G401 (cell line): ENCODE results near the gene UQCRC1. TPM values are rescaled to one million over a fixed set of nuclear protein-coding genes. Genes with fewer than 3 reads are reported as not detected.

Experiments used
- DNase-seq: peaks from one replicate; pipeline ENCODE4 v3.0.0-alpha.2; 2015; ENCODE audit warnings: low spot score
- in situ Hi-C: cut with HindIII; loops from 2 replicates; pipeline ENCODE4 v1.10.0; 2016; ENCODE audit warnings: low sequenced_read_pairs, mixed read lengths
- total RNA-seq: library from RNA; depleted of rRNA; stranded (reverse); fragments of >200 nt; shearing (Covaris generic); gene quantifications from 2 replicates; pipeline ENCODE4 v1.2.3, GENCODE V29; 2014

Gene UQCRC1
- total RNA-seq, 1 experiment from 2014 or later: 540 TPM

DNA sequence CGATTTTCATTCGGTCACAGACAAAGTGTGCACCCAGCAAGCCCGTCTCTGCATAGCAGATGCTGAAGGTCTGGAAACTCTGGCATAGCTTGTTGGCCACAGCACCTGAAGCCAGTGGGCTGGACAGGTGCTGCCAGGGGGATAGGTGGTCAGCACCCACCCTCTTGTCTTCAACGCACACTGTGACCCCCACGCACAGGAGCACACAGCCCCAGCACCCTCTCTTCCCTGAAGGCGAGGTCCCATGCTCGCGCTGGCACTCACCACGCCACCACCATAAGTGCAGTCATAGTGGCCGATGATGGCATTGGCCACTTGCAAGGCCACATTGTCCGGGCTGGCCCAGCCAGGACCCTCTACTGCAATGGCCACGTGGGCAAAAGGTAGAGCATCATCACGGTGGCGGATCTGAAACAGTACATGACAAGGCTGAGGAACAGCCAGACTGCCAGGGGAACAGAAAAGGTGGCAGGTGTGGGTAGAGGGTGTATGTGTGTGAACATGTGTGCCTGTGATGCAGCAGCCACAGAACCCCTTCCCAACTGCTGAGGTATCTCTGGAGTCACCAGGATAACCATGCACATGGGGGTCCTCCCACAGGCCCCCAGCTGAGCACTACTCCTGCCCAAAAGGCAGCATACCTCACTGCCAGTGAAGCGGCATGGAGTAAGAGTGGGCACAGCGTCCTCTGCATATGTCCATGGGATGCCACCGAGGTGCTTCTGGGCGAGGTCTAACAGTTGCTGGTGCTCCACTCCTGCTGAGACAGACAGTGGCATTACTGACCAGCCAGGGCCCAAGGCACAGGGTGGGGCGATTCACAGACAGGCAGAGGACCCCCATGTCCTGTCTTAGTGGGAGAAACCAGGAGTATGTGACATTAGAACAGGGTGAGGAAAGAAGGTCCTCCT lies 8.5 kb downstream of the UQCRC1 start:
- in situ Hi-C loops: no loop called here
- no peak for DNase-seq

DNA sequence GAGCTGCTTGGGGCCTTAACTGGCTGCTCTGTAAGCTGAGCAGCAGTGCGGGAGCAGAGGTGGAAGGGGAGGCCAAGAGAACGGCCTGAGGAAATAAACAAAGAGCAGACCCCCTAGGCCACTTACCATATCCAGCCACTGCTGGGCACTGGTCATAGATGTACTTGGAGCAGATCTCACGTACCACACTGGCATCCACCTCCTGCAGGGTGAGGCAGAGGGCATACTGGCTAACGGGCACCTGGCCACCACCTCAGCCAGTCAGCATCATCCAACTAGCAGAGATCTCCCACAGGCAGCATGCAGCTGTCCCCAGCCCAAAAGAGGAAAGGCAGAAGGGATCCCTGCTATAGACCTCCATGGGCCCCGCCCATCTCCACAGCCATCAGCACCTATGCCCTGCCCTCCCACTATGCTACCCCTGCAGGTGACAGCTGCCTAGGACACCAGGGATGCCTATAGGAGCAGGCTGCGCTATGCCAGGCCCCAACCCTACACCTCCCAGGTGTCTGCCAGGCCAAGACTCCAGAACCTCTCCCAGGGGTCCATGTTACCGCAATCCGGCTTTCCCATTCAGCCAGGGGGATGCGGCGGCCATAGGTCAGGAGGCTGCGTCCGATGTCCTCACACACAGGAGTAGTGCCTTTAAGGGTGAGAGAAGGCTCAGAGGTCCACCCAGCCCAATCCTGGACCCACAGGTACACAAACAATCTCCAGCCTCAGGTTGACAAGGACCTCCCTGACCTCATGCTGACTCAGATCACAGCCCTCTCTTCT lies 9.7 kb downstream of the UQCRC1 start:
- in situ Hi-C loops: no loop called here
- DNase-seq: no peak

DNA sequence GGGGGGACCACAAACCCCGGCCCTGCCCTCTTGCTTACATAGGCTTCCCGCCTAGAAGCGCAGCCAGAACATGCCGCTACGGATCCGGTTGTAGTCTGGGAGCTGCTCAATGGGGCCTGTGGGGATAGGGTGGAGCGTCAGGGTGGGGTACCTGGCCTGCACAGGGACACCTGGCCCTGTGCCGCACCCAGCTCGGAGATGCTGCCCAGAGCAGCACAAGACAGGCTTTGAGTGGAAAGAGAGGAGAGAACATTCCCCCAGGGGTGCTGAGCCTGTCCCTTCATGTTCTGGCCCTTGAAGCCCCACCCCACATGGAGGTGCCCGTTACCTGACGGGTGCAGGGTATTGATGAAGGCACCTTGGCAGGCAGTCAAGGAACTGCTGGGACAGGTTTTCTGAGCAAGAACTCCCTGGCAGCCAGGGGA lies 10.4 kb downstream of the UQCRC1 start:
- in situ Hi-C loops: no loop called here
- no peak for DNase-seq

DNA sequence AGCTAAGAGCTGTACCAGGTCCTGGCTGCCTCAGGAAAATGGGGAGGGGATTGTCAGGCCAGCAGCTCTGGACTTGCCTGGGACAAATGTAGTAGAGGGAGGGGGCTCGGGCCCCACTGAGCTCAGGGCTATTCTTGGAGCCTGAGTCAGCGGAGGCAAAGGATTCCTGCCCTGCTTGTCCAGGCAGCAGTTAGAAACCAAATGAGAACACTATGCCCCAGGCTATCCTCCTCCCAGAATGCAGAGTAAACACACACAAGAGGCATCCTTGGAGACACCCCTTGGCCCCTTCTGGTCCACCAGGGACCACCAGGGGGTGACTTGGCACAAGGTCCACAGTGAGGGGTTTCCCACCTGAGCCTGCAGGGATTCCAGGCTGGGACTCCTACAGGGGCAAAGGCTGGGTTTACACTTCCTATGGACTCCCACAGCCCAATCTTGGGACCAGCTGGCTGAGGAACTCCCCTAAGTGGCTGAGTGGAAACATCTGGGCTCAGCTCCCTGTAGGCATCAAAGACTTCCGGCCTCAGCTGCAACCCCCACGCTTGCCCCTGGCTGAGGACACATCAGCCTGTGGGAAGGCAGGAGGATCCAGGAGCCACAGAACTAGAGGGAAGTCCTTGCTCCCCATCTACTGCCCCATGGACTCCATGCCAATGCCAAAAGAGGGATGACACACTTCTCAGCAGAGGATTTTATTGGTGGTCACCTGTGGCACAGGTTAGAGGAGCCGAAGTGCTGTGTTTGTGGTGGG lies 10.9 kb downstream of the UQCRC1 start:
- no peak for DNase-seq
- in situ Hi-C loops: no loop called here

DNA sequence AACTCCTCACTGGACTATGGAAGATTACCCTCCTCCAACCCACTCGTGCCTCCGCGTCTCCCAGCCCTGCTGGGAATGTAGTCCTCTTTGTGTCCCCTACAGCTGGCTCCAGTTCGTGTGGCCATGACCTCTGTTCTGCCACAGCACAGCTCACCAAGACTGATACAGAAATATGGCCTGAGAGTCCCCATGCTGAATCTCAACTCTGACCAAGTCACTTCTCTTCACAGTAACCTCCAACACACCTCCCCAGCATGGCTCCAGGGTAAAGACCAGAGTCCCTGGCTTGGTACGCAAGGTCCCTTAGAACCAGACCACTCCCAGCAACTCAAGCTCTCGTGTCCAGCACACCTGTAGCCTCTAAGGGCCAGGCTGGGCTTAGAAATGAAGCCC lies 12.0 kb downstream of the UQCRC1 start:
- in situ Hi-C loops: no loop called here
- no peak for DNase-seq

DNA sequence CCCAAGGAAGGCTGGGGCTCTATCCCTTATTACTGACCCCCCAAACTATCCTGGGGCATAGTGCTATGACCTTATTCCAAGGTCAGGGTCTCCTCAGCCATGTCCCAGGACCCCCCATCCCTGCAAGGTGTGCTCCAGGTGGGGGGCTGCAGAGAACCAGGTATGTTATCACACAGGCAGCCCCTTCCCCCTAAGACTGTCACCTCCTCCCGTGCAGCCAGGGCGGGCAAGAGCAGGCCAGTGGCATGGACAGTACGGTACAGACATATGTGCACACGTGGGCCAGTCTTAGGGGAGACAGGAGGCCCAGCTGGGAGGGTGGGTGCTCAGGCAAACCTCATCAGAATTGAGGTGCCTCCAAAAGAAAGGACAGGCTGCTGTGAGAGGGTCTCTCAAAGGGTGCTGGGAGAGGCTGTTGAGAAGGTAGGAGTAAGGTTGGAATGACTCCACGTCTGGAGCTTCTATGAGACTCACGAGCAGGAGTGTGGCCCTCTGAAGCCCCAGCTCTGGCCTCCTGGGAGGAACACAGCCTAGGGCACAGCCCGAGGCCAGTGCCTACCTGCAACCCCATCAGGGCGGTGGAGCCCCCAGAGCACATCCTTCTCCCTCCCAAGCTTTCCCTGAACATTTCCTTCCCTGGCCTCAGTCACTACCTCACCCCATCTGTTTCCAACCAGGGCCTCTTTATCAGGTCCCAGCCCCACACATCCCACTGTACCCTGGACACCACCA lies 12.6 kb downstream of the UQCRC1 start:
- in situ Hi-C loops: no loop called here
- no peak for DNase-seq

DNA sequence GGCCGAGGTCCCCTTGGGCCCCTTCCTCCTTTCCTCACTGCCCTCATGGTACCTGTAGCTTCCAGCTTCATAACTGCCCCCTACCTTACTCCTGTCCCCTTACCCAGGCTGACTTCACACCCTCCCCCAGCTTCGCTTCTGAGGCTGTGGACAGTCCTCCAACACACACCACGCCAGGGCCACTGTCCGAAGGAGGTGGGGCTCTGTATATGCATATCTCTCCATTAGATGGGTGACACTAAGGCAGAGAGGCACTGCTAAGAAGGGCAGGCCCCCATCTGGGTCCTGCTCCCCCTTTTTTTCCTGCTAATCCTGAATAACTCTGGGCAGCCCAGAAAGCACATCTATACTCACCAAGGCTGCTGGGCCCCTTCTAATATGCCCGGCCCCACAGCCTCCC lies 13.3 kb downstream of the UQCRC1 start:
- in situ Hi-C loops: no loop called here
- no peak for DNase-seq

DNA sequence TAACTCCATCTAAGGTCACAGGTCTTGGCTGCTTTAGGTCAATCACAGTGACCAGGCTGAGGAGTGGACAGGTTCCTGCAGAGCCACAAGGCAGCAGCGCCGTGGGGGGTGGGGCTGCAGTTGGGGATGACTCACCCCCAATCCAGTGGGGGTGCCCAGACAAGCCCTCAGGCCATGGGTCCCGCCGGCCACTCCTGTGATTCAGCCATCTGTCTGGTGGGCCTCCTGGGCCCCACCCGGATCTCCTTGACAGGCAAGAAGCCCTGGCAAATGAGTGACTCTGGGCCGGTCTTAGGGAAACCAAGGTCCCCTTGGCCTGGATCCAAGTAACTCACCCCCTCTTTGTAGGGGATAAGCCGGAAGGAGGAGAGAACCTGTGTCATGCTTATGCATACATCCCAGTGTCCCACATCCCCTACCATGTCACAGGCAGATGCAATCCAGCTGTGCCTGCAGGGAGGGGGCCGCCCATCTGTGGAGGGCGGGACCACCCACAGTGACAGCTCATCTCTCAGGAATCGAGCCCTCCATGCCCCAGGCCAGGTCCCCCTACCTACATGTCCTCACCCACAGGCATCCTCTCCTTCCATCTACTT lies 13.8 kb downstream of the UQCRC1 start:
- DNase-seq: no peak
- in situ Hi-C loops: no loop called here

DNA sequence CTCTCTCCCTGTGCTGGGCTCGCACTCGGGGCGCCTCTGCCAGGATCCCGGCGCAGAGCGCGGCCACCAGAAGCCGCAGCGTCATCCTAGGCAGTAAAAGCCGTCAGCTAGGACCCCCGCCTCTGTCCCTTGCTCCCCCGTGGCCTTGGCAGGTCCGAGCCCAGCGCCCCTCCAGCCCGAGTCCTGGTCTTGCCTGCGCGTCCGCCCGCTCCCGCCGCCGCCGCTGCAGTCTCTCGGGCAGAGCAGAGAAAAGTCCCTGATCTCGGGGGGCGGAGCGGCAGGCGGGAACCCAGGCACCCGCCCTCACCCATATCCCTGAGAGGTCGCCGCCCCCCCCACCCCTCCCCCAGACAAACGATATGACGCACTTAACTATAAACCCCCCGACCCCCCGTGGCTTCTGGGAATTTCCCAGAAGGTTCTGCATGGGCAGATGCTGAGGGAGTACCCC lies 14.3 kb downstream of the UQCRC1 start, which contains the start of gene COL7A1:
Gene COL7A1 (minus strand): TSS at position 255 of the 451 bp plus-strand sequence. CDS start 170 bp downstream, at position 85.
- no peak for DNase-seq
- in situ Hi-C loops: no loop called here

DNA sequence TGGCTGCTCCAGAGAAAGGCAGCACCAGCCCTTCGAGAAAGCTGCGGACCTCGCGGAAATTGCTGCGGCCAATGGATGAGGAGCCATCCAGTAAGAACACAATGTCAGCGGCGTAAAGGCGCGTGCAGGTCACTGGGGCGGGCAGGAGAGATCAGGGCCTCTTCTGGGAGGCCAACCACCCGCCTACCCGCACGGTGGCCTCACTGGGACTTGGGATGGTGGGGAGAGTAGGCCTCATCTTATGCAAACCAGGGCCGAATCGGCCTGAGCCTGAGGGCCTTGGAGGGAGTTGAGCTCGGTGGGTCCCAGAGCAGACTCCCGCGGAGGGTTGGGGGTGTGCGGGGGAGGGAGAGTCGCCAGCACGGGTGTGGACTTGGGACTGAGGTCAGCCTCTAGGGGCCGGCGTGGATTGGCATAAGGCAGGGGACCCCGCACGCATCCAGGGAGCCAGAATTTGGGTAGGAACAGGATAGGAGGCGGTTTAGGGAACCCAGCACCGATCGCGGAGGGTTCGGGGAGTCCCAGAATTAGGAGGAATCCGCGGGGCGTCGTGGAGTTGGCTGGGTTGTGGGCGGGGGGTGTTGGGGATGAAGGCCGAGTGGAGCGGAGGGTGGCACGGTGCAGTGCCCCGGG lies 14.9 kb downstream of the UQCRC1 start:
- DNase-seq: no peak
- in situ Hi-C loops: no loop called here

DNA sequence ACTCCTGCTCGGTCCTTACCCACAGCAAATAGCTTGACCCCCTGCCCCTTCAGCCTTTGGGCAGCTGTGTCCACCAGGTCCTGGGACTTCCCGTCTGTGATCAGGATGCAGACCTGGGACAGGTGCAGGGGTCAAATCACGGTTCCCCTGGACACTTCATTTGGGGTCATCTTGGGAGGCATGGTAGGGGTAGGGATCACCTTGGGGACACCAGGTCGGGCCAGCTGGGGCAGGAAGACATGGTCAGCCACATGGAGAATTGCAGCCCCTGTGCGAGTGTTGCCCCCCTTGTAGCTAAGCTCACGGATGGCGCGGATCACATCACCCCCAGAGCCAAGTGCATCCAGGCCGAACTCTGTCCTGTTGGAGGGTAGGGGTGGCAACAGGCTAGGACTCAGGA lies 16.1 kb downstream of the UQCRC1 start:
- in situ Hi-C loops: no loop called here
- no peak for DNase-seq

DNA sequence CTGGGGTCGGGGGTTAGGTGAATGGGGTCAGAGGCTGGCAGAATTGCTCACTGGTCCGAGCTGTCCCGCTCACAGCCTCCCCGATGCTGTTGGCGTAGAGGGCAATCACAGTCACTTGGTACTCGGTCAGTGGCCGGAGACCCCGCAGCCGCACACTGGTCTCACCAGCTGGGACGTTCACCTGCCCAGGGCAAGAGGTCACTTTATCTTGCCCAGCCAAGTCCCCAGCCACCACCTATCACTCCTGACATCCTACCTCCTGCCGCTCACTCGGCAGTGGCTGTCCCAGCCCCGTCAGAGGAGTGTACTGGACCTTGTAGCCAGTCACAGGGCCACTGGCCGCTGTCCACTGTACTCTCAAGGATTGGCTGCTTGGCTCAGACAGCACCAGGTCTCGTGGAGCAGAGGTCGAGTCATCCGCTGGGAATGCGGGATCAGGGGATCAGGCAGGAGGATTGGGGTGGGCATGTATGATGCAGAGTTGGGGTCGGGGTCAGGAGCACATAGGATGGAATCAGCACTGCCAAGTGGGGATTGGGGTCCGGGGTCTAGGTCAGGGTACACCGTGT lies 16.8 kb downstream of the UQCRC1 start:
- in situ Hi-C loops: no loop called here
- no peak for DNase-seq

DNA sequence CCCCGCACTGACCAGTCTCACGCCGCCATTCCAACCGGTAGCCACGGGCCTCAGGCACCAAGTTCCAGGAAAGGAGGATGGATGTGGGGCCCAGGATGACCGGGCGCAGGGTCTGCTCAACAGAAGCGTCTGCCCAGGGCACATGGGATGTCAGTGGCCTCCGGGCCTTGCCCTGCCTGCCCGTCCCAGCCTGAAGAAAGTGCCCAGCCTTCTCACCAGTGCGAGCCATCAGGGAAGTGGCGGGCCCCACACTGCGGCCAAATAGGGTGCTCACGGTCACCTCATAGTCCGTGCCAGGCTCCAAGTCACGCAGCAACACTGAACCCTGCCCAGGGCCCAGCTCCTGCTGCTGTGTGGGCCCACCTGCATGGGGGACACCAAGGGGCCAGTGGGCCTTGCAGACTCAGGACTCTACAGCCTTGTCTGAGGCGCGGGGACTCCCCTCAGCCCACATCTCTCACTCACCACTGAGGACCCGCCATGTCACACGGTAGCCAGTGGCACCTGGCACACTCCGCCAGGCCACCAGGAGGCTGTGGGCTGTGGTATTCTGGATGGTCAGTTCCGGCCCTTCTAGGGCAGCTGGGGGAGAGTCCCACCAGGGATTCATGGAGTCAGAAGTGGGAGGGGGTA lies 17.4 kb downstream of the UQCRC1 start:
- in situ Hi-C loops: no loop called here

DNA sequence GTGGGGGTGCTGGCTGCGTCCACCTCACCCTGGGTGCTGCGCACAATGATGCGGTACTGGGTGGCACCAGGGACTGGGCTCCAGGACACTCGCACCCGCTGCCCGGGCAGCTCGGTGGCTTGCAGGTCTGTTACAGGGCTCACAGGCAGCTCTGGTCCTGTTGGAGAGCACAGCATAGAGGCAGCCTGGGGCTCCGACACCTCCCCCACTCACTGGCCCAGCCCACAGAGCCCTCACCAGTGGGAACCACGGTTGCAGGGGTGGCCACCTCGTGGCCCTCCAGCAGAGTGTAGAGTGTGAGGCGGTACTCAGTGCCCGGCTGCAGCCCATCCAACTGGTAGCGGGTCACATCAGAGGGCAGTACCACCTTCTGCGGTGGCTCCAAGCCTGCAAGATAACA lies 18.0 kb downstream of the UQCRC1 start:
- in situ Hi-C loops: no loop called here
- no peak for DNase-seq

More for the DNA sequence above, 17.4 kb downstream of the UQCRC1 start:
- no peak for DNase-seq

DNA sequence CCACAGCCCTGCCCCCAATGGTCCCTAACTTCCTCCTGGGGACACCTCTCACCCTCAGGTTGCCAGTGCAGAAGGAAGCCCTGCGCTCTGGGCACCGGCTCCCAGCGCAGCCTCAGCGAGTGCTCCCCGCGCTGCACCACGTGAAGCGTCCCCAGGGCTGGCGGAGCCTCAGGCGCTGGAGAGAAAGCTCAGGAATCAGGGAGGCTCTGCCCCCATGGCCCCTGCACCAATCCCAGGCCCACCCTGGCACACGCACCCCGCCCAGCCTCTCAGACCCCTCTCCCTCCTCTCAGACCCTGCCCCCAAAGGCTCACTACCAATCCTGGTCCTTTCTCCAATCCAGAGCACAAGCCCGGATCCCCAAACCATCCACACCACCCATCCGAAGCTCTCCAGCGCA lies 21.2 kb downstream of the UQCRC1 start:
- no peak for DNase-seq

DNA sequence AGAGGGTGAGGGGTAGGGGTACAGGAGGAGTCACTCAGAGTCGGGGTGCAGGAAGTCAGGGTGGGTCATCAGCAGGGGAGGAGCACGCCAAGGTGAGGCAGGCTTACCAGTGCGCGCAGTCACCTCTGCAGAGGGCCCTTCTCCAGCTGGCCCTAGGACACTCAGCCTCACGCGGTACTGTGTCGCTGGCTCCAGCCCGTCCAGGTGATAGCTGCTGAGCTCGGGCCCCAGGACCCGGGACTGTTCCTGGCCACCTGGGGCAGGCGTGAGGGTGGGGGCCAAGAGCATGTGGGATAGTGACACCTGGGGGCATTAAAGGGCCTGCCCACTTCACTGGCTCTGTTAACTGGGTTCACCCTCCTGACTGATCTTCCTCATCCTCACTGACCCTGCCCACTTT lies 21.8 kb downstream of the UQCRC1 start:
- in situ Hi-C loops: no loop called here
- no peak for DNase-seq

More for the DNA sequence above, 21.2 kb downstream of the UQCRC1 start:
- in situ Hi-C loops: no loop called here

DNA sequence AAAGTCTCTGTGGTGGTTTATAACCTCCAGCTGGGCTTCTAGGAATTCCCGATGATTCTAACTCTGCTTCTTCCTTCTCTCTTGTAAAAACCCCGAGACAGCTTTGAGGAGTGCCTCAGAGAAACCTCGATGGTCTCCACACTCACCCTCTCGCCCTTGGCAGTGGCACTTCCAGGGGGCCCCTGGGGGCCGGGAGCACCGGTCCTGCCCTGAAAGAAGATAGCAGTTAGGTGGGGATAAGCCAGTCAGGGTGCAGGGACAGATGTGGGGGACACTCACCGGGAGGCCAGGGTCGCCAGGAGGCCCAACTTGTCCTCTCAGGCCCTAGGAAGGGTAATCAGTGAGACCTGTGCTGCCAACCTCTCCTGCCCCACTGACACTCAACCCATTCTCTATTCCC lies 24.0 kb downstream of the UQCRC1 start:
- in situ Hi-C loops: no loop called here
- DNase-seq: no peak
